Stomach smooth muscle (tissue), 2 donors: ENCODE data around the gene GGTA1.
A peak's percentile ranks its signal among the peaks of the same experiment; 100 is the strongest.

ENCODE experiments used
- H3K27ac ChIP-seq: one replicate; pipeline ENCODE4 v1.7.0; 2013; ENCODE audit warnings: mild to moderate bottlenecking, low read length, inconsistent platforms
- H3K27me3 ChIP-seq, 2 donors: one replicate each; pipeline ENCODE4 v1.7.0; 2013; ENCODE audit warnings: low read length in 2 of 2; ENCODE audit not compliant: insufficient read depth in 2 of 2, control insufficient read depth in 1 of 2
- H3K36me3 ChIP-seq, 2 donors: one replicate each; pipeline ENCODE4 v1.7.0; 2013; ENCODE audit warnings: low read length in 2 of 2; ENCODE audit not compliant: control insufficient read depth in 2 of 2, insufficient read depth in 2 of 2
- H3K4me1 ChIP-seq: one replicate; pipeline ENCODE4 v1.7.0; 2013; ENCODE audit warnings: low read length; ENCODE audit not compliant: control insufficient read depth, insufficient read depth
- H3K4me3 ChIP-seq, 2 donors: one replicate each; pipeline ENCODE4 v1.7.0; 2013; ENCODE audit warnings: low read length in 2 of 2
- H3K9ac ChIP-seq, 2 donors: one replicate each; pipeline ENCODE4 v1.7.0; 2013; ENCODE audit warnings: low read length in 2 of 2, mild to moderate bottlenecking in 1 of 2
- H3K9me3 ChIP-seq, 2 donors: one replicate each; pipeline ENCODE4 v1.7.0; 2013; ENCODE audit warnings: low read length in 2 of 2; ENCODE audit not compliant: control insufficient read depth in 2 of 2
- donor health status: healthy.
- donor health status: Pancreatic carcinoma.

GGTA1 gene

DNA sequence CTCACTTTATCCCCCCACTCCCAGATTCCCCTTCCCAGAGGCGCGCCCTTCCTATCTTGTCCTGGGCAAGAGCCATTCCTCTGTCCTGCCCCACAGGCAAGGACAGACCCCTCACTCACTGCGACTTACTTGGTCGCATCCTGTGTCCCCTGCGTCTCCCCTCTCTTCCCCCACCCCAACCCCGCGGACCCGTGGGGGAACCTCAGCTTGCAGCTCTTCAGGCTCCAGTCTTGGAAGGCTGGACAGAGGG is 542 bp downstream of the GGTA1 start:
- H3K27ac ChIP-seq, result peak overlapping the region; percentile 31
- no peaks in the 10 kb centered on the region for H3K27me3 ChIP-seq
- H3K4me3 ChIP-seq, result peak overlapping the region; percentile 81 to 86
- H3K4me1 ChIP-seq, result peaks cover 30% of the 10 kb centered on the region
- peak overlapping the region; percentile 54 to 64 for H3K9ac ChIP-seq
- no peaks in the 10 kb centered on the region for H3K36me3 ChIP-seq
- H3K9me3 ChIP-seq, result no peaks in the 10 kb centered on the region

DNA sequence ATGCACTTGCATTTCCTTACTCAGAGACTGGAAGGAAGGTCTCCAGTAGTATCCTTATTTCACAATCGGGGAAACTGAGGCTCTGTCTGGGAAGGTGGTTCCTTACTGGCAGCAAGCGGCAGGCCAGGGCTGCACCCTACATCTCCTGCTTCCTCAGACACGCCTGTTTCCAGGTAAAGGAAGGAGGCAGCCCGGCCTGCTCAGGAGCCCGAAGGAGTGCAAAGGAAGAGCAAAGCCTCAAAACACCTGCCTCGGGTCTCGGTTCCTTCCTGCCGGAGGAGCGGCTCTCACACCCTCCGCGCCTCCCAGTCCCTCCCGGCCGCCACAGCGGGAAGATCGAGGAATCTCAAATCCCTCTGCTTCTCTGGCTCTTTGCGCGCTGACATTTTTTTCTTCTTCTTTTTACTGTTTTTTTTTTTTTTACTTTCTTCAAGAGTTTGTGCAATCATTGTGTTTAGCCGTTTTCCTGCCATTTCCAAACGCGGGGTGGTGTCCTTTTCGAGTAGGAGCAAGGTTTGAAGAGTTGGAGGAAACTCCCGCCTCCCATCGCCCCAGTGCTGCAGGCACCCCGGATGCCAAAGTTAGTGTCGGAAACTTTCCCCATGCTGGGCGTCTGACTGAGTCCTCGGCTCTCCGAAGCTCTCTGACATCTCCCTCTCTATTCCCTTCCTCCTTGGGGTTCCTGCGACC is 1.0 kb downstream of the GGTA1 start:
- no peaks in the 10 kb centered on the region for H3K27me3 ChIP-seq
- H3K27ac ChIP-seq, result peak overlapping the region; percentile 31
- no peaks in the 10 kb centered on the region for H3K9me3 ChIP-seq
- H3K36me3 ChIP-seq, result no peaks in the 10 kb centered on the region
- peak overlapping the region; percentile 81 to 86 for H3K4me3 ChIP-seq
- peak overlapping the region; percentile 54 to 64 for H3K9ac ChIP-seq
- peaks cover 30% of the 10 kb centered on the region for H3K4me1 ChIP-seq

- Histone ChIP-seq H3K27me3 (no peaks in the 10 kb centered on the region), H3K36me3 (no peaks in the 10 kb centered on the region), H3K4me3 (peak overlapping the region; percentile 81 to 86), H3K9ac (peak overlapping the region in 1 of 2 donors; percentile 54), H3K27ac (no peak overlapping the region), H3K9me3 (no peaks in the 10 kb centered on the region), H3K4me1 (peaks cover 30% of the 10 kb centered on the region)
Observed at GRCh38 chr9:121498150-121498486, 1.5 kb downstream of the GGTA1 start.

DNA sequence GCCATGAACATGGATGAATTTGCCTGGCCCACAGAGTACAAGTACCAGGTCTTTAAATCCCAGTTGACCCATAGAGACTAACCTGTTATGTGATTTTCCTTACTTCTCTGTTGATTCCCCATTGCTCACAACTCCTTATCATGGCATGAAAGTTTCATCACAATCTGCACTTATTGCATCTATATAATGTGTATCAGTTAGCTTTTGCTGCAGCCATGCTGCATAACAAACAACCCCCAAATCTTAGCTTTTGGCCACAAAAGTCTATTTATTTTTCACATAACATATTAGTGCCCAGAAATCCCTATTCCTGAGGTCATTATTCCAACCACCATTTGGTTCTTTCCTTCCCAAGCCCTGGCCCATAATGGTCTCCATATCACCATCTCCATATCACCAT is 3.7 kb downstream of the GGTA1 start:
- no peak overlapping the region for H3K27ac ChIP-seq
- no peaks in the 10 kb centered on the region for H3K36me3 ChIP-seq
- H3K4me1 ChIP-seq, result peaks cover 30% of the 10 kb centered on the region

DNA sequence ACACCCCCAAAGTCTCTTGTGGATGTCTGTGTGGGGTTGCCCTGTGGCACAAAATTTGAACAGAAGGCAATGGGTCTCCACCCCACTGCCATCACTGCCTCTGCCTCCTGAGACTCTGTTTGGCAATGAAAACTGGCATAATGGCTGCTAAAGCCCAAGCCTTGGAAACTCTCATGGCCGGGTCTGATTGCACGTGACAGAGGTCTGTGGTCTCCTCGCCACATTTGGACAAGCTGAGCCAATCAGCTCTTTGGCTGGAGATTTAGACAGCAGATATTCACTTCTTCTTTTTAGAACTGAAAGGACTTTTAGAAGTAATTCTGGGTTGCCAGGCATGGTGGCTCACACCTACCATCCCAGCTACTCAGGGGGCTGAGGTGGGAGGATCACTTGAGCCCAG is 5.5 kb downstream of the GGTA1 start:
- Histone ChIP-seq H3K9ac (no peak overlapping the region), H3K4me3 (no peak overlapping the region), H3K27me3 (no peaks in the 10 kb centered on the region), H3K4me1 (peaks cover 19% of the 10 kb centered on the region), H3K9me3 (no peaks in the 10 kb centered on the region), H3K36me3 (no peaks in the 10 kb centered on the region), H3K27ac (no peak overlapping the region)

More for the DNA sequence above, 3.7 kb downstream of the GGTA1 start:
- Histone ChIP-seq H3K27me3 (no peaks in the 10 kb centered on the region), H3K9me3 (no peaks in the 10 kb centered on the region), H3K9ac (no peak overlapping the region), H3K4me3 (no peak overlapping the region)

- H3K4me1 ChIP-seq, result peaks cover 6% of the 10 kb centered on the region
- H3K27me3 ChIP-seq, result no peaks in the 10 kb centered on the region
- no peak overlapping the region for H3K27ac ChIP-seq
Observed at GRCh38 chr9:121491111-121491510, 8.5 kb downstream of the GGTA1 start.

GRCh38 chr9:121489344-121489743 is 10.3 kb downstream of the GGTA1 start:
- Histone ChIP-seq H3K27ac (no peak overlapping the region), H3K36me3 (no peaks in the 10 kb centered on the region), H3K4me1 (peaks cover 21% of the 10 kb centered on the region)

More at GRCh38 chr9:121491111-121491510, 8.5 kb downstream of the GGTA1 start:
- H3K9ac ChIP-seq, result no peak overlapping the region
- no peaks in the 10 kb centered on the region for H3K9me3 ChIP-seq
- H3K36me3 ChIP-seq, result no peaks in the 10 kb centered on the region
- H3K4me3 ChIP-seq, result no peak overlapping the region

GRCh38 chr9:121486043-121486442 is 13.6 kb downstream of the GGTA1 start:
- H3K27ac ChIP-seq, result no peak overlapping the region
- no peak overlapping the region for H3K4me3 ChIP-seq
- no peaks in the 10 kb centered on the region for H3K27me3 ChIP-seq
- no peaks in the 10 kb centered on the region for H3K9me3 ChIP-seq
- H3K36me3 ChIP-seq, result no peaks in the 10 kb centered on the region
- no peak overlapping the region for H3K9ac ChIP-seq
- peaks cover 33% of the 10 kb centered on the region for H3K4me1 ChIP-seq

More at GRCh38 chr9:121489344-121489743, 10.3 kb downstream of the GGTA1 start:
- H3K4me3 ChIP-seq, result no peak overlapping the region
- no peaks in the 10 kb centered on the region for H3K9me3 ChIP-seq
- no peak overlapping the region for H3K9ac ChIP-seq
- no peaks in the 10 kb centered on the region for H3K27me3 ChIP-seq

- no peaks in the 10 kb centered on the region for H3K9me3 ChIP-seq
- no peaks in the 10 kb centered on the region for H3K27me3 ChIP-seq
- H3K4me1 ChIP-seq, result peaks cover 33% of the 10 kb centered on the region
- no peaks in the 10 kb centered on the region for H3K36me3 ChIP-seq
- H3K27ac ChIP-seq, result peak overlapping the region; percentile 74
- no peak overlapping the region for H3K9ac ChIP-seq
- peak overlapping the region in 1 of 2 donors; percentile 35 for H3K4me3 ChIP-seq
Observed at GRCh38 chr9:121485623-121486022, 14.0 kb downstream of the GGTA1 start.

DNA sequence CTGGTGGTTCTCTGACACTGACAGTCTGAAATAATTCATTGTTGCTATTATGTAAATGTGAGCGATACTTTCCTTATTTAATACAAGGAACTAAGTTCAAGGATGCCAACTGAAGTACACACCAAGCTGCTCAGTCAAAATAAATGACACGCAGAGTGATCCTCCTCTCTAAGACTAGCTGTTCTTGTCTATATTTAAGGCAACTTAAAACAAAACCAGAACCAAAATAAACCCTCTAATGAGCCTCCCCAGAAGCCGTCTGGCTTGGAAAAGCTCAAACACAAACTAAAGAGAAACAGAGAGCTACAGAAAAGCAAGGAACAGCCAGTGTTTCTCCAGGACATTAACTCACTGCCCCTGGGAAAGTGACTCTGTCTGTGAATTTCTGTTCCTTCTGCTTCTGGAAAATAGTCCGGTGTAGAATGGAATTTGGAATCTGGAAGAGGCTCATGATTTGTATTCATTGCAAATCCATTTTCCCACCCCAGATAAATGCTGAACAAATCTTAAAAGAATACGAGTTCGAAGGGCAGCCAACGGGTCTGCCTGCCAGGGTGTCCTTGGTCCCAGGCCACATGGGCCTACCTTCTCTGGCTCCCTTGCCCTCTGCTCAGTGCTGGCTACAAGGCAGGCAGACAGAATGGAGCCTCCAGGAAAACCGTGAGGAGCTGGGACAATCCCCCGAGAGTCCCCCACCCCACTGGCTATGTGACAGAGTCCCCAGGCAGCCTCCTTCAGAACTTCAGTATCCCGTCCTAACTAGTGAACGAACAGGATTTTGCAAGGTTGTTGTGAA is 14.8 kb downstream of the GGTA1 start:
- peaks cover 37% of the 10 kb centered on the region for H3K4me1 ChIP-seq

DNA sequence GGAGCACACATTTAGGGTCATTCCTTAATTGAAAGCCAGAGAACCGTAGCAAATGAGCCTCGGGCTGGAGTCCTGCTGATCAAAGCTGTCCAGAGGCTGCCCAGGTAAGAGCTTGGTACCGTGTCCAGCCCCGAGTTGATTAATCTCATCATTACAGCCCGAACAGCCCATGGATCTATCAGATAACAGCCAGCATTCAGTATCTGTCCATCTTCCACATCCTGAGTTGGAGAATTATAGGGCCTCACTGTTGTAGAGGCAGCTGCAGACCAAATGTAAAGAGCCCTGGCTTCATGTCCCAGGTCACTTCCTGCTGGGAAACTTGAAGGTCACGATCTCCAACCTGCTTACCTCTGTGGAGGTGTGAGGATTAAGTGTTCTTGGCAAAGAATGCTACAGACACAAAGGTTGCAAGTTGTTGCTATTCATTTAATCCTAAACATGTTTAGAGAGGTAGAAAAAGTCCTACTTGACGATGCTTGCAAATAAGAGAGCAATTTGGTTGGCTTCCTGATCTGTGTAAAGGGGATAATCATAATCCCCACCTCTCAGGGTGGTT is 16.1 kb downstream of the GGTA1 start:
- peaks cover 47% of the 10 kb centered on the region for H3K4me1 ChIP-seq

More for the DNA sequence above, 14.8 kb downstream of the GGTA1 start:
- no peaks in the 10 kb centered on the region for H3K27me3 ChIP-seq
- H3K9ac ChIP-seq, result peak overlapping the region in 1 of 2 donors; percentile 17
- H3K4me3 ChIP-seq, result peak overlapping the region; percentile 9 to 35
- peak overlapping the region; percentile 74 for H3K27ac ChIP-seq
- H3K36me3 ChIP-seq, result no peaks in the 10 kb centered on the region
- no peaks in the 10 kb centered on the region for H3K9me3 ChIP-seq

More for the DNA sequence above, 16.1 kb downstream of the GGTA1 start:
- Histone ChIP-seq H3K36me3 (no peaks in the 10 kb centered on the region), H3K27ac (no peak overlapping the region), H3K9me3 (no peaks in the 10 kb centered on the region), H3K27me3 (no peaks in the 10 kb centered on the region), H3K4me3 (no peak overlapping the region), H3K9ac (no peak overlapping the region)
